Vagina (tissue), 2 donors: ENCODE measurements around the gene MYO7B.

Source experiments
- POLR2A ChIP-seq, 2 donors: fragments of 450-650 bp; IDR thresholded peaks; one replicate each; pipeline ENCODE4 v1.6.1; 2017; ENCODE audit warnings: antibody characterized with exemption in 2 of 2, mild to moderate bottlenecking in 2 of 2, moderate library complexity in 2 of 2
- POLR2AphosphoS5 ChIP-seq, 2 donors: sonication (generic); formaldehyde crosslinking; IDR thresholded peaks; one replicate each; pipeline ENCODE4 v1.9.0; 2017; ENCODE audit warnings: antibody characterized with exemption in 2 of 2, mild to moderate bottlenecking in 2 of 2, low read depth in 1 of 2; ENCODE audit not compliant: insufficient read depth in 1 of 2
- TF ChIP-seq, protein P1 (sequence below), 3 experiments: fragments of 450-650 bp in 2 of 3; fragments of 200-600 bp in 1 of 3; sonication (generic) in 1 of 3; IDR thresholded peaks; one replicate each; pipeline ENCODE4 v1.5.1; 2017 to 2019; ENCODE audit warnings: antibody characterized with exemption in 3 of 3, mild to moderate bottlenecking in 2 of 3, moderate library complexity in 2 of 3

DNA sequence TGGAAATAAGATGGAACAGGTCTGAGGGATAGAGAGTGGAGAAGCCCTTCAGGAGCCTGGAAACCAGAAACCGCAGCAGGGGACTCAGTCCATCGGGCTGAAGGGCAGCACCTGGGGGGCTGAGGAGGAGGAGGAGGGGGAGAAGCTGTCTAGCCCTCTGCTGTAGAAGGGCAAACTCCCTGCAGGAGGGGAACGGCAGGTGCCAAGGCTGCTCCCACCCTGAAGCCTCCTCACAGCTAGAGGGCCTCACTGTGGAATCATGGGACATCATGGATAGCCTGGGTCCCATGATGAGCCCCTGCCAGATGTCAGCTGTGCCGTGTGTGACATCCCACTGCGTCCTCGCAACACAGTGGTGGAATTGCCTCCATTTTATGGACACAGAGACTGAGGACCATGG, 435 bp downstream of the MYO7B start:
- TF ChIP-seq, protein P1, sequence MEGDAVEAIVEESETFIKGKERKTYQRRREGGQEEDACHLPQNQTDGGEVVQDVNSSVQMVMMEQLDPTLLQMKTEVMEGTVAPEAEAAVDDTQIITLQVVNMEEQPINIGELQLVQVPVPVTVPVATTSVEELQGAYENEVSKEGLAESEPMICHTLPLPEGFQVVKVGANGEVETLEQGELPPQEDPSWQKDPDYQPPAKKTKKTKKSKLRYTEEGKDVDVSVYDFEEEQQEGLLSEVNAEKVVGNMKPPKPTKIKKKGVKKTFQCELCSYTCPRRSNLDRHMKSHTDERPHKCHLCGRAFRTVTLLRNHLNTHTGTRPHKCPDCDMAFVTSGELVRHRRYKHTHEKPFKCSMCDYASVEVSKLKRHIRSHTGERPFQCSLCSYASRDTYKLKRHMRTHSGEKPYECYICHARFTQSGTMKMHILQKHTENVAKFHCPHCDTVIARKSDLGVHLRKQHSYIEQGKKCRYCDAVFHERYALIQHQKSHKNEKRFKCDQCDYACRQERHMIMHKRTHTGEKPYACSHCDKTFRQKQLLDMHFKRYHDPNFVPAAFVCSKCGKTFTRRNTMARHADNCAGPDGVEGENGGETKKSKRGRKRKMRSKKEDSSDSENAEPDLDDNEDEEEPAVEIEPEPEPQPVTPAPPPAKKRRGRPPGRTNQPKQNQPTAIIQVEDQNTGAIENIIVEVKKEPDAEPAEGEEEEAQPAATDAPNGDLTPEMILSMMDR (IDR thresholded peaks at IDR 0.05) = no peak
- no peak for TF ChIP-seq POLR2AphosphoS5 (IDR thresholded peaks at IDR 0.05; ENCODE audit: insufficient read depth in 1 of 2, low read depth in 1 of 2)
- no peak for TF ChIP-seq POLR2A (IDR thresholded peaks at IDR 0.05)
